ENCODE data around the gene RBMS2. TPM values are rescaled to one million over a fixed set of nuclear protein-coding genes. Genes with fewer than 3 reads are reported as not detected.

Gene RBMS2
- total and polyA plus RNA-seq, 9 of the 15 experiments (the other 6 are each of a cell fraction or from before 2014, with no cell fraction given): 0.08 to 10.5 (median 0.31) TPM

DNA sequence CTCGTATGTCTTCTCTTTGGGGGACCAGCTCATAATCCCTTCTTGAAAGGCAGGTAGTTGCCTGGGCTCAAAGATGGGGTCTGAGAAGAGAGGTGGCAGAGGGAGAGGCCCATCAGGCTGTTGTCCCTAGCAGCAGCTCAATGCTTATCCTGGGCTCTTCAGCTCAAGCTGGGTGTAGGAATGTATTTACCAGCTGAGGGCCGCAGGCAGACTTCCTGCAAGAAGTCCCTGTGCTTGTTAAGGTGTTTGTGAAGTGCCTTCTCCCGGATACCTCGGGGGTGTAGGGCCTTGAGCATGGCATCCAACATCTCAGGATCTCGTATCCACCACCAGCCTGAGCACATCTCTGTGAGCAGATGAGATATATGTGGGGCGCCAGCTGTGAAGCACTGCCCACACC lies 79.1 kb downstream of the RBMS2 start:
- no peak overlapping the region for H3K9ac ChIP-seq (ENCODE audit: insufficient read depth in 1 of 2, low read depth in 2 of 2, low read length in 2 of 2)
- no peaks in the 10 kb centered on the region for H3K9me1 ChIP-seq (ENCODE audit: control insufficient read depth, insufficient read depth, low read length)
- peaks cover 91% of the 10 kb centered on the region for H3K36me3 ChIP-seq (ENCODE audit: control insufficient read depth, insufficient read depth, low read length)
- no peaks in the 10 kb centered on the region for H3K27me3 ChIP-seq (ENCODE audit: control insufficient read depth in 2 of 2, insufficient read depth in 2 of 2, low read length in 2 of 2)
- no TSS peak for BruUV-seq (replicated peaks)
- H3K4me2 ChIP-seq (ENCODE audit: insufficient read depth, low read length): no peak overlapping the region
- TF ChIP-seq PYGO2 (tag; IDR thresholded peaks at IDR 0.05): no peak
- no peak for TF ChIP-seq KAT7 (CRISPR knock-in tag; IDR thresholded peaks at IDR 0.05; ENCODE audit: borderline replicate concordance)
- TF ChIP-seq U2AF1 (optimal IDR thresholded peaks at IDR 0.05; ENCODE audit: low read depth, low read length): no peak
- TF ChIP-seq, protein P1, sequence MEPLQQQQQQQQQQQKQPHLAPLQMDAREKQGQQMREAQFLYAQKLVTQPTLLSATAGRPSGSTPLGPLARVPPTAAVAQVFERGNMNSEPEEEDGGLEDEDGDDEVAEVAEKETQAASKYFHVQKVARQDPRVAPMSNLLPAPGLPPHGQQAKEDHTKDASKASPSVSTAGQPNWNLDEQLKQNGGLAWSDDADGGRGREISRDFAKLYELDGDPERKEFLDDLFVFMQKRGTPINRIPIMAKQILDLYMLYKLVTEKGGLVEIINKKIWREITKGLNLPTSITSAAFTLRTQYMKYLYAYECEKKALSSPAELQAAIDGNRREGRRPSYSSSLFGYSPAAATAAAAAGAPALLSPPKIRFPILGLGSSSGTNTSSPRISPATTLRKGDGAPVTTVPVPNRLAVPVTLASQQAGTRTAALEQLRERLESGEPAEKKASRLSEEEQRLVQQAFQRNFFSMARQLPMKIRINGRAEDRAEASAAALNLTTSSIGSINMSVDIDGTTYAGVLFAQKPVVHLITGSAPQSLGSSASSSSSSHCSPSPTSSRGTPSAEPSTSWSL (CRISPR knock-in tag; IDR thresholded peaks at IDR 0.05; ENCODE audit: borderline replicate concordance): no peak
- TF ChIP-seq, protein P2, sequence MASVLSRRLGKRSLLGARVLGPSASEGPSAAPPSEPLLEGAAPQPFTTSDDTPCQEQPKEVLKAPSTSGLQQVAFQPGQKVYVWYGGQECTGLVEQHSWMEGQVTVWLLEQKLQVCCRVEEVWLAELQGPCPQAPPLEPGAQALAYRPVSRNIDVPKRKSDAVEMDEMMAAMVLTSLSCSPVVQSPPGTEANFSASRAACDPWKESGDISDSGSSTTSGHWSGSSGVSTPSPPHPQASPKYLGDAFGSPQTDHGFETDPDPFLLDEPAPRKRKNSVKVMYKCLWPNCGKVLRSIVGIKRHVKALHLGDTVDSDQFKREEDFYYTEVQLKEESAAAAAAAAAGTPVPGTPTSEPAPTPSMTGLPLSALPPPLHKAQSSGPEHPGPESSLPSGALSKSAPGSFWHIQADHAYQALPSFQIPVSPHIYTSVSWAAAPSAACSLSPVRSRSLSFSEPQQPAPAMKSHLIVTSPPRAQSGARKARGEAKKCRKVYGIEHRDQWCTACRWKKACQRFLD (CRISPR knock-in tag; IDR thresholded peaks at IDR 0.05): no peak
- TF ChIP-seq CREB3 (tag; conservative IDR thresholded peaks at IDR 0.05; ENCODE audit: low read depth): no peak
- TF ChIP-seq CHD2 (IDR thresholded peaks at IDR 0.05; ENCODE audit: low read depth, low read length): no peak
- TF ChIP-seq ZNF431 (CRISPR knock-in tag; IDR thresholded peaks at IDR 0.05): no peak
- no peak for TF ChIP-seq KAT8 (IDR thresholded peaks at IDR 0.05; ENCODE audit: low read depth)
- no peak for TF ChIP-seq ARID1B (IDR thresholded peaks at IDR 0.05)
- TF ChIP-seq, protein P3, sequence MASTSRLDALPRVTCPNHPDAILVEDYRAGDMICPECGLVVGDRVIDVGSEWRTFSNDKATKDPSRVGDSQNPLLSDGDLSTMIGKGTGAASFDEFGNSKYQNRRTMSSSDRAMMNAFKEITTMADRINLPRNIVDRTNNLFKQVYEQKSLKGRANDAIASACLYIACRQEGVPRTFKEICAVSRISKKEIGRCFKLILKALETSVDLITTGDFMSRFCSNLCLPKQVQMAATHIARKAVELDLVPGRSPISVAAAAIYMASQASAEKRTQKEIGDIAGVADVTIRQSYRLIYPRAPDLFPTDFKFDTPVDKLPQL (IDR thresholded peaks at IDR 0.05; ENCODE audit: extremely low read depth, insufficient read length): no peak
- TF ChIP-seq SRSF1 (IDR thresholded peaks at IDR 0.05; ENCODE audit: low read depth, low read length): no peak
- TF ChIP-seq ZNF165 (CRISPR knock-in tag; IDR thresholded peaks at IDR 0.05; ENCODE audit: borderline replicate concordance): no peak
- no peak for TF ChIP-seq SMARCC2 (IDR thresholded peaks at IDR 0.05; ENCODE audit: low read depth)
- TF ChIP-seq, protein P4, sequence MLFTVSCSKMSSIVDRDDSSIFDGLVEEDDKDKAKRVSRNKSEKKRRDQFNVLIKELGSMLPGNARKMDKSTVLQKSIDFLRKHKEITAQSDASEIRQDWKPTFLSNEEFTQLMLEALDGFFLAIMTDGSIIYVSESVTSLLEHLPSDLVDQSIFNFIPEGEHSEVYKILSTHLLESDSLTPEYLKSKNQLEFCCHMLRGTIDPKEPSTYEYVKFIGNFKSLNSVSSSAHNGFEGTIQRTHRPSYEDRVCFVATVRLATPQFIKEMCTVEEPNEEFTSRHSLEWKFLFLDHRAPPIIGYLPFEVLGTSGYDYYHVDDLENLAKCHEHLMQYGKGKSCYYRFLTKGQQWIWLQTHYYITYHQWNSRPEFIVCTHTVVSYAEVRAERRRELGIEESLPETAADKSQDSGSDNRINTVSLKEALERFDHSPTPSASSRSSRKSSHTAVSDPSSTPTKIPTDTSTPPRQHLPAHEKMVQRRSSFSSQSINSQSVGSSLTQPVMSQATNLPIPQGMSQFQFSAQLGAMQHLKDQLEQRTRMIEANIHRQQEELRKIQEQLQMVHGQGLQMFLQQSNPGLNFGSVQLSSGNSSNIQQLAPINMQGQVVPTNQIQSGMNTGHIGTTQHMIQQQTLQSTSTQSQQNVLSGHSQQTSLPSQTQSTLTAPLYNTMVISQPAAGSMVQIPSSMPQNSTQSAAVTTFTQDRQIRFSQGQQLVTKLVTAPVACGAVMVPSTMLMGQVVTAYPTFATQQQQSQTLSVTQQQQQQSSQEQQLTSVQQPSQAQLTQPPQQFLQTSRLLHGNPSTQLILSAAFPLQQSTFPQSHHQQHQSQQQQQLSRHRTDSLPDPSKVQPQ (CRISPR knock-in tag; IDR thresholded peaks at IDR 0.05; ENCODE audit: borderline replicate concordance): no peak
- no peak overlapping the region for H3K4me3 ChIP-seq
- H3K27ac ChIP-seq (ENCODE audit: extremely low read depth, low read depth, low read length): no peak overlapping the region
- FAIRE-seq (no peak), DNase-seq (ENCODE audit: extremely low read depth in 1 of 4, low spot score in 3 of 4) (no peak), ATAC-seq (no peak)
- H2AFZ ChIP-seq (ENCODE audit: low read depth, low read length): no peak overlapping the region
- ChIA-PET POLR2A (interaction anchor here (0.9 to 2.9 kb wide), 3 partner anchors 11 to 22 kb away, joined by 4 to 13 read pairs (median 5); no protein-coding TSS in a partner anchor), CTCF (ENCODE audit: low intra/inter-chr PET ratio) (no interaction called here)
- no peaks in the 10 kb centered on the region for H3K4me1 ChIP-seq (replicated peaks in 1 of 2; ENCODE audit: control insufficient read depth in 2 of 2, insufficient read depth in 2 of 2, low read length in 2 of 2)
- H3K79me2 ChIP-seq (ENCODE audit: control insufficient read depth, insufficient read depth, low read length): no peaks in the 10 kb centered on the region
- 96% methylated on average over 6 of the region's 6 CpGs for WGBS (ENCODE audit: insufficient coverage, low coverage, missing lambda C conversion rate)
- H4K20me1 ChIP-seq (replicated peaks; ENCODE audit: control insufficient read depth, insufficient read depth, low read length): 0 out of 2 replicates have a peak, but pooled peaks cover 5% of the 10 kb centered on the region
- intact Hi-C loops (cut with micrococcal nuclease) (no loop called here), in situ Hi-C loops (cut with MboI) (no loop called here)
- H3K9me3 ChIP-seq (replicated peaks; ENCODE audit: control insufficient read depth, insufficient read depth, low read depth, low read length): no peaks in the 10 kb centered on the region

Measured in K562 (cell line).